Stimulated activated CD4-positive, alpha-beta T cell treated with anti-CD3 and anti-CD28 coated beads, Interleukin-4, amount 100 ng/mL, for 48 hours (primary cell): ENCODE measurements around the gene B2M.
A peak's percentile ranks its signal among the peaks of the same experiment; 100 is the strongest.
"Not testable (repeated sequence)": the region's sequence is repeated elsewhere in the genome, so short reads cannot be mapped to it uniquely, and the experiment has no call there.

Experiments used
- DNase-seq, 2 donors: peaks; one replicate each; pipeline ENCODE4 v3.0.0-alpha.2; 2020; ENCODE audit warnings: low read depth in 2 of 2

Gene B2M

DNA sequence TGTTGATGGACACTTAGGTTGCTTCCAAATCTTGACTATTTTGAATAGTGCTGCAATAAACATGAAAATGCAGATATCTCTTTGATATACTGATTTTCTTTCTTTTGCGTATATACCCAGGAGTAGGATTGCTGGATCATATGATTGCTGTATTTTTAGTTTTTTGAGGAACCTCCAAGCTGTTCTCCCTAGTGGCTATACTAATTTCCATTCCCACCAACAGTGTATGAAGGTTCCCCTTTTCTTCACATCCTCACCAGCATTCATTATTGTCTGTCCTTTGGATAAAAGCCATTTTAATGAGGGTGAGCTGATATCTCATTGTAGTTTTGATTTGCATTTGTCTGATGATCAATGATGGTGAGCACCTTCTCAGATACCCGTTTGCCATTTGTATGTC, 12.7 kb upstream of the B2M start:
- no peak for DNase-seq

DNA sequence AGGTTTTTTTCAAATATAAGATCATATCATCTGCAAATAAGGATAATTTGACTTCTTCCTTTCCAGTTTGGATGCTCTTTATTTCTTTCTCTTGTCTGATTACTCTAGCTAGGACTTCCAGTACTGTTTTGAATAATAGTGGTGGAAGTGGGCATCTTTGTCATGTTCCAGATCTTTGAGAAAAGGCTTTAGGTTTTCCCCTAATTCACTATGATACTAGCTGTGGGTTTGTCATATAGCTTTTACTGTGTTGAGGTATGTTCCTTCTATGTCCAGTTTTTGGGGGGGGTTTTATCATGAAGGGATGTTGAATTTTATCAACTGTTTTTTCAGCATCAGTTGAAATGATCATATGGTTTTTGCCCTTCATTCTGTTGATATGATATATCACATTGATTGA, 10.6 kb upstream of the B2M start:
- DNase-seq, result not testable (repeated sequence)

DNA sequence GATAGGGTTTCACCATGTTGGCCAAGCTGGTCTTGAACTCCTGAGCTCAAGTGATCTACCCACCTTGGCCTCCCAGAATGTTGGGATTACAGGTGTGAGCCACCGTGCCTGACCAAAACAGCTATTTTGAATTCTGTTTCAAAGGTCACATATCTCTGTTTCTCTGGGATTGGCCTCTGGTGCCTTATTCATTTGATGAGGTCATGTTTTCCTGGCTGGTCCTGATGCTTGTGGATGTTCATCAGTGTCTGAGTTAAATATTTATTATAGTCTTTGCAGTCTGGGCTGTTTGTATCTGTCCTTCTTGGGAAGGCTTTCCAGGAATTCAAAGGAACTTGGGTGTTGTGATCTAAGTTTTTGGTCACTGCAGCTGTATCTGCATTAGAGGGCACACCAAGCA, 5.3 kb upstream of the B2M start:
- DNase-seq, result no peak

DNA sequence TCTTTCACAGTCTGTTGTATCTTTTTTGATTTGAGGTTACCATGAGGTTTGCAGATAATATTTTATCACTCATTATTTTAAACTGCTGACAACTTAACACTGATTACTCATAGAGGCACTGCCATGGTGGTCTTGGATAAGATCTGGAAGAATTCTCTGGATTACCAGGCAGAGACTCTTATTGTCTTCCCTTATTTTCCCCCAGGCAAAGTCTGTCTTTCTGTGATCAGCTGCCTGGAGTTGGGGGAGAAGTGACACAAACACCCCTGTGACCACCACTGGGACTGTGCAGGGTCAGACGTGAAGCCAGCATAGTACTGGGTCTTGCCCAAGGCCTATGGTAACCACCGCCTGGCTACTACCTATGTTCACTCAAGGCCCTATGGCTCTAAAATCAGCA, 4.9 kb upstream of the B2M start:
- no peak for DNase-seq

DNA sequence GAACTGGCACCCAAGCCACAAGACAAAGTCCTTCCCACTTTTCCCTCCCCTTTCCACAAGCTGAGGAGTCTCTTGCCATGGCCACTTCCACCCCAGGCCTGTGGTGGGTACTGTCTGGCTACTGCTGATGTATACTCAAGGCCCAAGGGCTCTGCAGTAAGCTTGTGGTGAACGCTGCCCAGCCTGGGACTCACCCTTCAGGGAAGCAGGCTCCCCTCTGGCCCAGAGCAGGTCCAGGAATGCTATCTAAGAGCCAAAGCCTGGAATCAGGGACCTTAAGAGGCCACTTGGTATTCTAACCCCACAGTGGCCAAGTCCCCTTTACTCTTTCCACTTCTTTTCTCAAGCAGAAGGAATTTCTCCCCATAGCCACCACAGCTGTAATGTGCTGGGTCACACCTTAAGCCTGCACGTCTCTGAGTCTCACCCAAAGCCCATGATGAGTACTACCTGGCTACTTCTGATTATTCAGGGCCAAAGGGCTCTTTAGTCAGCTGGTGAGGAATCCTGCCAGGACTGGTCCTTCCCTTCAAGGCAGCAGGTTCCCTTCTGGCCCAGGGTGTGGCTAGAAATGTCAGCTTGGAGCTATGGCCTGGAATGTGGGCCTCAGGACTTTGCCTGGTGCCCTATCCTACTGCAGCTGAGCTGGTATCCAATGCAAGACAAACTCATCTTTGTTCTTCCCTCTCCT, 4.2 kb upstream of the B2M start:
- DNase-seq, result no peak

DNA sequence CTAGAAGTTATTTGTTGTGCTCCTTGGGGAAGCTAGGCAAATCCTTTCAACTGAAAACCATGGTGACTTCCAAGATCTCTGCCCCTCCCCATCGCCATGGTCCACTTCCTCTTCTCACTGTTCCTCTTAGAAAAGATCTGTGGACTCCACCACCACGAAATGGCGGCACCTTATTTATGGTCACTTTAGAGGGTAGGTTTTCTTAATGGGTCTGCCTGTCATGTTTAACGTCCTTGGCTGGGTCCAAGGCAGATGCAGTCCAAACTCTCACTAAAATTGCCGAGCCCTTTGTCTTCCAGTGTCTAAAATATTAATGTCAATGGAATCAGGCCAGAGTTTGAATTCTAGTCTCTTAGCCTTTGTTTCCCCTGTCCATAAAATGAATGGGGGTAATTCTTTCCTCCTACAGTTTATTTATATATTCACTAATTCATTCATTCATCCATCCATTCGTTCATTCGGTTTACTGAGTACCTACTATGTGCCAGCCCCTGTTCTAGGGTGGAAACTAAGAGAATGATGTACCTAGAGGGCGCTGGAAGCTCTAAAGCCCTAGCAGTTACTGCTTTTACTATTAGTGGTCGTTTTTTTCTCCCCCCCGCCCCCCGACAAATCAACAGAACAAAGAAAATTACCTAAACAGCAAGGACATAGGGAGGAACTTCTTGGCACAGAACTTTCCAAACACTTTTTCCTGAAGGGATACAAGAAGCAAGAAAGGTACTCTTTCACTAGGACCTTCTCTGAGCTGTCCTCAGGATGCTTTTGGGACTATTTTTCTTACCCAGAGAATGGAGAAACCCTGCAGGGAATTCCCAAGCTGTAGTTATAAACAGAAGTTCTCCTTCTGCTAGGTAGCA, 851 bp upstream of the B2M start:
- no peak for DNase-seq

DNA sequence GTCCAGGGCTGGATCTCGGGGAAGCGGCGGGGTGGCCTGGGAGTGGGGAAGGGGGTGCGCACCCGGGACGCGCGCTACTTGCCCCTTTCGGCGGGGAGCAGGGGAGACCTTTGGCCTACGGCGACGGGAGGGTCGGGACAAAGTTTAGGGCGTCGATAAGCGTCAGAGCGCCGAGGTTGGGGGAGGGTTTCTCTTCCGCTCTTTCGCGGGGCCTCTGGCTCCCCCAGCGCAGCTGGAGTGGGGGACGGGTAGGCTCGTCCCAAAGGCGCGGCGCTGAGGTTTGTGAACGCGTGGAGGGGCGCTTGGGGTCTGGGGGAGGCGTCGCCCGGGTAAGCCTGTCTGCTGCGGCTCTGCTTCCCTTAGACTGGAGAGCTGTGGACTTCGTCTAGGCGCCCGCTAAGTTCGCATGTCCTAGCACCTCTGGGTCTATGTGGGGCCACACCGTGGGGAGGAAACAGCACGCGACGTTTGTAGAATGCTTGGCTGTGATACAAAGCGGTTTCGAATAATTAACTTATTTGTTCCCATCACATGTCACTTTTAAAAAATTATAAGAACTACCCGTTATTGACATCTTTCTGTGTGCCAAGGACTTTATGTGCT, 527 bp downstream of the B2M start:
- DNase-seq, result peak in 1 of 2 donors; percentile 51

DNA sequence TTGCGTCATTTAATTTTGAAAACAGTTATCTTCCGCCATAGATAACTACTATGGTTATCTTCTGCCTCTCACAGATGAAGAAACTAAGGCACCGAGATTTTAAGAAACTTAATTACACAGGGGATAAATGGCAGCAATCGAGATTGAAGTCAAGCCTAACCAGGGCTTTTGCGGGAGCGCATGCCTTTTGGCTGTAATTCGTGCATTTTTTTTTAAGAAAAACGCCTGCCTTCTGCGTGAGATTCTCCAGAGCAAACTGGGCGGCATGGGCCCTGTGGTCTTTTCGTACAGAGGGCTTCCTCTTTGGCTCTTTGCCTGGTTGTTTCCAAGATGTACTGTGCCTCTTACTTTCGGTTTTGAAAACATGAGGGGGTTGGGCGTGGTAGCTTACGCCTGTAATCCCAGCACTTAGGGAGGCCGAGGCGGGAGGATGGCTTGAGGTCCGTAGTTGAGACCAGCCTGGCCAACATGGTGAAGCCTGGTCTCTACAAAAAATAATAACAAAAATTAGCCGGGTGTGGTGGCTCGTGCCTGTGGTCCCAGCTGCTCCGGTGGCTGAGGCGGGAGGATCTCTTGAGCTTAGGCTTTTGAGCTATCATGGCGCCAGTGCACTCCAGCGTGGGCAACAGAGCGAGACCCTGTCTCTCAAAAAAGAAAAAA, 1.2 kb downstream of the B2M start:
- DNase-seq, result peak in 1 of 2 donors; percentile 59

DNA sequence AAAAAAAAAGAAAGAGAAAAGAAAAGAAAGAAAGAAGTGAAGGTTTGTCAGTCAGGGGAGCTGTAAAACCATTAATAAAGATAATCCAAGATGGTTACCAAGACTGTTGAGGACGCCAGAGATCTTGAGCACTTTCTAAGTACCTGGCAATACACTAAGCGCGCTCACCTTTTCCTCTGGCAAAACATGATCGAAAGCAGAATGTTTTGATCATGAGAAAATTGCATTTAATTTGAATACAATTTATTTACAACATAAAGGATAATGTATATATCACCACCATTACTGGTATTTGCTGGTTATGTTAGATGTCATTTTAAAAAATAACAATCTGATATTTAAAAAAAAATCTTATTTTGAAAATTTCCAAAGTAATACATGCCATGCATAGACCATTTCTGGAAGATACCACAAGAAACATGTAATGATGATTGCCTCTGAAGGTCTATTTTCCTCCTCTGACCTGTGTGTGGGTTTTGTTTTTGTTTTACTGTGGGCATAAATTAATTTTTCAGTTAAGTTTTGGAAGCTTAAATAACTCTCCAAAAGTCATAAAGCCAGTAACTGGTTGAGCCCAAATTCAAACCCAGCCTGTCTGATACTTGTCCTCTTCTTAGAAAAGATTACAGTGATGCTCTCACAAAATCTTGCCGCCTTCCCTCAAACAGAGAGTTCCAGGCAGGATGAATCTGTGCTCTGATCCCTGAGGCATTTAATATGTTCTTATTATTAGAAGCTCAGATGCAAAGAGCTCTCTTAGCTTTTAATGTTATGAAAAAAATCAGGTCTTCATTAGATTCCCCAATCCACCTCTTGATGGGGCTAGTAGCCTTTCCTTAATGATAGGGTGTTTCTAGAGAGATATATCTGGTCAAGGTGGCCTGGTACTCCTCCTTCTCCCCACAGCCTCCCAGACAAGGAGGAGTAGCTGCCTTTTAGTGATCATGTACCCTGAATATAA, 2.0 kb downstream of the B2M start:
- no peak for DNase-seq

DNA sequence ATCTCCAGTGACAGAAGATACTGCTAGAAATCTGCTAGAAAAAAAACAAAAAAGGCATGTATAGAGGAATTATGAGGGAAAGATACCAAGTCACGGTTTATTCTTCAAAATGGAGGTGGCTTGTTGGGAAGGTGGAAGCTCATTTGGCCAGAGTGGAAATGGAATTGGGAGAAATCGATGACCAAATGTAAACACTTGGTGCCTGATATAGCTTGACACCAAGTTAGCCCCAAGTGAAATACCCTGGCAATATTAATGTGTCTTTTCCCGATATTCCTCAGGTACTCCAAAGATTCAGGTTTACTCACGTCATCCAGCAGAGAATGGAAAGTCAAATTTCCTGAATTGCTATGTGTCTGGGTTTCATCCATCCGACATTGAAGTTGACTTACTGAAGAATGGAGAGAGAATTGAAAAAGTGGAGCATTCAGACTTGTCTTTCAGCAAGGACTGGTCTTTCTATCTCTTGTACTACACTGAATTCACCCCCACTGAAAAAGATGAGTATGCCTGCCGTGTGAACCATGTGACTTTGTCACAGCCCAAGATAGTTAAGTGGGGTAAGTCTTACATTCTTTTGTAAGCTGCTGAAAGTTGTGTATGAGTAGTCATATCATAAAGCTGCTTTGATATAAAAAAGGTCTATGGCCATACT, 4.0 kb downstream of the B2M start:
- no peak for DNase-seq

DNA sequence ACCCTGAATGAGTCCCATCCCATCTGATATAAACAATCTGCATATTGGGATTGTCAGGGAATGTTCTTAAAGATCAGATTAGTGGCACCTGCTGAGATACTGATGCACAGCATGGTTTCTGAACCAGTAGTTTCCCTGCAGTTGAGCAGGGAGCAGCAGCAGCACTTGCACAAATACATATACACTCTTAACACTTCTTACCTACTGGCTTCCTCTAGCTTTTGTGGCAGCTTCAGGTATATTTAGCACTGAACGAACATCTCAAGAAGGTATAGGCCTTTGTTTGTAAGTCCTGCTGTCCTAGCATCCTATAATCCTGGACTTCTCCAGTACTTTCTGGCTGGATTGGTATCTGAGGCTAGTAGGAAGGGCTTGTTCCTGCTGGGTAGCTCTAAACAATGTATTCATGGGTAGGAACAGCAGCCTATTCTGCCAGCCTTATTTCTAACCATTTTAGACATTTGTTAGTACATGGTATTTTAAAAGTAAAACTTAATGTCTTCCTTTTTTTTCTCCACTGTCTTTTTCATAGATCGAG, 4.5 kb downstream of the B2M start:
- DNase-seq, result no peak

DNA sequence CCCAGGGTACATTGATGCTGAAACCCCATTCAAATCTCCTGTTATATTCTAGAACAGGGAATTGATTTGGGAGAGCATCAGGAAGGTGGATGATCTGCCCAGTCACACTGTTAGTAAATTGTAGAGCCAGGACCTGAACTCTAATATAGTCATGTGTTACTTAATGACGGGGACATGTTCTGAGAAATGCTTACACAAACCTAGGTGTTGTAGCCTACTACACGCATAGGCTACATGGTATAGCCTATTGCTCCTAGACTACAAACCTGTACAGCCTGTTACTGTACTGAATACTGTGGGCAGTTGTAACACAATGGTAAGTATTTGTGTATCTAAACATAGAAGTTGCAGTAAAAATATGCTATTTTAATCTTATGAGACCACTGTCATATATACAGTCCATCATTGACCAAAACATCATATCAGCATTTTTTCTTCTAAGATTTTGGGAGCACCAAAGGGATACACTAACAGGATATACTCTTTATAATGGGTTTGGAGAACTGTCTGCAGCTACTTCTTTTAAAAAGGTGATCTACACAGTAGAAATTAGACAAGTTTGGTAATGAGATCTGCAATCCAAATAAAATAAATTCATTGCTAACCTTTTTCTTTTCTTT, 5.8 kb downstream of the B2M start:
- no peak for DNase-seq

DNA sequence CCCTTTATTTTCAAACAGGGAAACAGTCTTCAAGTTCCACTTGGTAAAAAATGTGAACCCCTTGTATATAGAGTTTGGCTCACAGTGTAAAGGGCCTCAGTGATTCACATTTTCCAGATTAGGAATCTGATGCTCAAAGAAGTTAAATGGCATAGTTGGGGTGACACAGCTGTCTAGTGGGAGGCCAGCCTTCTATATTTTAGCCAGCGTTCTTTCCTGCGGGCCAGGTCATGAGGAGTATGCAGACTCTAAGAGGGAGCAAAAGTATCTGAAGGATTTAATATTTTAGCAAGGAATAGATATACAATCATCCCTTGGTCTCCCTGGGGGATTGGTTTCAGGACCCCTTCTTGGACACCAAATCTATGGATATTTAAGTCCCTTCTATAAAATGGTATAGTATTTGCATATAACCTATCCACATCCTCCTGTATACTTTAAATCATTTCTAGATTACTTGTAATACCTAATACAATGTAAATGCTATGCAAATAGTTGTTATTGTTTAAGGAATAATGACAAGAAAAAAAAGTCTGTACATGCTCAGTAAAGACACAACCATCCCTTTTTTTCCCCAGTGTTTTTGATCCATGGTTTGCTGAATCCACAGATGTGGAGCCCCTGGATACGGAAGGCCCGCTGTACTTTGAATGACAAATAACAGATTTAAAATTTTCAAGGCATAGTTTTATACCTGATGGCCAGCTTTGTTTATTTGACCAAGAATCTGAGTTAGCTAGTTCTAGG, 7.0 kb downstream of the B2M start:
- no peak for DNase-seq

DNA sequence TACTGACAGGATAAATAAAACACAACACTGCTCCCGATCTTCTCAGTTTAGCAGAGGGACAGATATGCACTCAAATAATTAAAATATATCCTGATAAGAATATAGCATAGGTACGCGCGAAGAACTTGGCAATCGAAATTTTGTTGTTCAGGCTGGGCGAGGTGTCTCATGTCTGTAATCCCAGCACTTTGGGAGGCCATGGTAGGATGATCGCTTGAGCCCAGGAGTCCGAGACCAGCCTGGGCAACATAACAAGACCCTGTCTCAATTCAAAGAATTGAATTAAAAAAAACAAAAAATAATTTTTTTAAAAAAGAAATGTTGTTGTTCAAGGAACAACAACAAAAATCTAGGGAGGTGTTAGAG, 7.6 kb downstream of the B2M start:
- no peak for DNase-seq

DNA sequence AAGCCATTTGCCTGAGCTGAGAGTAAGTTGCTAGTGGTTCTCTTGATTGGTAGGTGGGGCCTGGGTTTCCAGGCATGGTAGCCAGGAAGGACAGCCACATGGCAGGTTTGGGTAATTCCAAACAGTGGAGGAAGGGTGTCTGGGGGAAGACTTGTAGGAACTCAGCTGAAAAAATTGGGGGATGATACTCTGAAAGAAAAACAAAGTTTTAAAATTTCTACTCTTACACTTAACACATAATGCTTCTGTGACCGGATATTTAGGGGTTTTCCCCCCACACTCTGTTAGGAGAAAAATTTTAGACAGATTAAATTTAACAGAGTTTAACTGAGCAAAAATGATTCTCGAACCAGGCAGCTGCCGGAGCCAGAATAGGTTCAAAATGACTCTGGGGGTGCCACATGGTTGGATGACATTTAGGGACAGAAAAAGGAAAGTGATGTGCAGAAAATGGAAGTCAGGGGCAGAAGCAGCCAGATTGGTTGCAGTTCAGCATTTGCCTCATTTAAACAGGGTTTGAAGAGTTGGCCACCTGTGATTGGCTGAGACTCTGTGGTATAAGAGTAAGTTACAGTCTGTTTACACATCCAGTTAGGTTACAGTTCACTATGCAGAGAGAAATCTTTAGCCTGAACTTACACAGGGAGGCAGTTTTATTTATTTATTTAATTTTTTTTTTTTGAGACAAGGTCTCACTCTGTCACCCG, 8.1 kb downstream of the B2M start:
- DNase-seq, result peak in 1 of 2 donors; percentile 66

DNA sequence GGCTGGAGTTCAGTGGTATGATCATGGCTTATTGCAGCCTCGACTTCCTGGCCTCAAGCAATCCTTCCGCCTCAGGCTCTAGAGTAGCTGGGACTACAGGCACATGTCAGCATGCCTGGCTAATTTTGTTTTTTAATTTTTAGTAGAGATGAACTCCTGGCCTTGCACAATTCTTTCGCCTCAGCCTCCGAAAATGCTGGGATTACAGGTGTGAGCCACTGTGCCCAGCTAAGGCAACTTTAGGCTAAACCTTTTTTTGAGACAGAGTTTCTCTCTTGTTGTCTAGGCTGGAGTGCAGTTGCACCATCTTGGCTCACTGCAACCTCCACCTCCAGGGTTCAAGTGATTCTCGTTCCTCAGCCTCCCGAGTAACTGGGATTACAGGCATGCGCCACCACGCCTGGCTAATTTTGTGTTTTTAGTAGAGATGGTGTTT, 8.7 kb downstream of the B2M start:
- not testable (repeated sequence) for DNase-seq

DNA sequence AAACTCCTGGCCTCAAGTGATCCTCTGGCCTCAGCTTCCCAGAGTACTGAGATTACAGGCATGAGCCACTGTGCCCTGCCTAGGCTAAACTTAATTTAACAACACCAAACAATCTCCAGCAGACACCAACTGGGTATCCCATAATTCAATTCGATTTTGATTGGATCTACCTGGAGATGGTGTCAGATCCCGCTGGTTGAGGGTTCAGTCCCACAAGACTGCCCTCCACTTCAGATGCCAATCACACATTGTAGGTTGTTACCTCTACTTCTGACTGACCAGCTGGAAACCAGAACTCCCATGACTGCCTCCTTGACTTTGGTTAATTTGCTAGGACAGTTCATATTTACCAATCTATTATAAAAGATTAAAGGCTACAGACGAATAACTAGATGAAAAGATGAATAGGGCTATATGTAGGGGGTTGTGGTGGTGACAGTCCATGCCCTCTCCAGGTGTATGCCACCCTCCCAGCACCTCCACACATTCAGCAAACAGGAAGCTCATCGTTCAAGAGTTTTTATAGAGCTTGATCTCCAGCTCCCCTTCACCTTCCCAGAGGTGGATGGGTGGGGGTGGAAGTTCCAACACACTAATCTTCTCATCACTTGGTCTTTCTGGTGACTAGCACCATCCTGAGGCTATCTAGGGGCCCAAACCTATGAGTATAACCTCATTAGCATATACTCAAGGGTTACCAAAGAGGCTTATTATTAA, 9.3 kb downstream of the B2M start:
- no peak for DNase-seq

DNA sequence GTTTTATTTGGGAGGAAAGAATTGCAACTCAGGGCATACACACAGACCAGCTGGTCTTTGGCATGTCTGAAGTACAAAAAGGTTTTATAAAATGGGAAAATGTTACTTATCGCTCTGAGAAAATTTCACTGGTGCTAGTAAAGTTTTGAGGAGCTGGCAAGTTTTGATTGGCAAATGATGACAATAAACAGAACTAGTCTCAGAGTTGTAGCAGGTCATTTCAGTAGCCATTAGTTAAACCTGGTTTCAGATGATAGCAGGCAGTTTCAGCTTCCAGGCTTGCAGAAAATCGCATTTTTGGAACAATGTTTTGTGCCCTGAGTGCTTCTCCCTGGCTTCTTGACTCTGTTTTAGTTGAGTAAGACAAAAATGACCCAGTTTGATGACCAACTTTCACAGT, 10.7 kb downstream of the B2M start:
- no peak for DNase-seq
